Activated CD8-positive, alpha-beta T cell treated with anti-CD3 and anti-CD28 coated beads for 36 hours (primary cell): ENCODE results near the gene TSKU. TPM values are rescaled to one million over a fixed set of nuclear protein-coding genes. Genes with fewer than 3 reads are reported as not detected.

ENCODE experiments used
- ATAC-seq: fragments of 200-7000 bp; cut with Tn5 transposase; one replicate; pipeline ENCODE4 v1.10.0; 2021; ENCODE audit warnings: mild to moderate bottlenecking, moderate library complexity
- CTCF ChIA-PET: fragments of 350-600 bp; sonication (Branson Sonifier 250); formaldehyde crosslinking; loops from one replicate; lab custom pipeline; 2021; ENCODE audit warnings: antibody characterized with exemption; lab: Charles Lee
- POLR2A ChIA-PET: fragments of 350-600 bp; sonication (Branson Sonifier 250); formaldehyde crosslinking; loops from one replicate; lab custom pipeline; 2021; ENCODE audit warnings: antibody characterized with exemption; lab: Charles Lee
- DNase-seq: peaks from one replicate; pipeline ENCODE4 v3.0.0-alpha.2; 2020
- H3K27ac Mint-ChIP-seq: one replicate; pipeline ENCODE4 v1.8.0; 2021; ENCODE audit warnings: mild to moderate bottlenecking, mixed read lengths
- H3K27me3 Mint-ChIP-seq: one replicate; pipeline ENCODE4 v1.8.0; 2021; ENCODE audit warnings: mixed read lengths
- H3K36me3 Mint-ChIP-seq: one replicate; pipeline ENCODE4 v1.8.0; 2021; ENCODE audit warnings: low read depth, mixed read lengths
- H3K4me1 Mint-ChIP-seq: one replicate; pipeline ENCODE4 v1.8.0; 2021; ENCODE audit warnings: low read depth, mixed read lengths
- H3K4me3 Mint-ChIP-seq: one replicate; pipeline ENCODE4 v1.8.0; 2021; ENCODE audit warnings: mild to moderate bottlenecking, moderate library complexity, mixed read lengths
- H3K9me3 Mint-ChIP-seq: one replicate; pipeline ENCODE4 v1.8.0; 2021; ENCODE audit warnings: mixed read lengths
- CTCF ChIP-seq: fragments of 200-600 bp; IDR thresholded peaks from one replicate; pipeline ENCODE4 v1.8.0; 2022; ENCODE audit warnings: antibody characterized with exemption, mild to moderate bottlenecking
- intact Hi-C: fragments of 100-400 bp; cut with micrococcal nuclease; formaldehyde crosslinking; loops from one replicate; pipeline ENCODE4 v1.10.0; 2022
- total RNA-seq, 2 experiments: library from RNA; stranded (reverse); gene quantifications; one replicate each; pipeline ENCODE4 v1.2.3, GENCODE V29; 2021

Gene TSKU
- total RNA-seq, 2 experiments from 2014 or later, result 6.5 to 8.4 TPM

GRCh38 chr11:76835928-76836612 lies 52.9 kb downstream of the TSKU start:
- H3K4me1 Mint-ChIP-seq, result no peaks in the 10 kb centered on the region
- TF ChIP-seq CTCF, result no peak
- H3K36me3 Mint-ChIP-seq, result no peaks in the 10 kb centered on the region
- no peak overlapping the region for H3K27ac Mint-ChIP-seq
- peaks cover 11% of the 10 kb centered on the region for H3K27me3 Mint-ChIP-seq
- H3K4me3 Mint-ChIP-seq, result no peak overlapping the region
- no peak for ATAC-seq
- ChIA-PET CTCF (interaction anchor here (0.7 kb wide), 1 partner anchor 84 kb away, joined by 3 read pairs; no protein-coding TSS in a partner anchor), POLR2A (no interaction called here)
- intact Hi-C loops, result no loop called here
- H3K9me3 Mint-ChIP-seq, result no peaks in the 10 kb centered on the region
- no peak for DNase-seq

- Mint-ChIP-seq H3K4me3 (no peak overlapping the region), H3K4me1 (no peaks in the 10 kb centered on the region), H3K27ac (no peak overlapping the region), H3K9me3 (no peaks in the 10 kb centered on the region), H3K36me3 (no peaks in the 10 kb centered on the region), H3K27me3 (peaks cover 15% of the 10 kb centered on the region)
- TF ChIP-seq CTCF, result no peak
- POLR2A ChIA-PET, result no interaction called here
- ATAC-seq (no peak), DNase-seq (no peak)
- CTCF ChIA-PET, result no interaction called here
- intact Hi-C loops, result no loop called here
Observed at GRCh38 chr11:76836613-76837291, 53.6 kb downstream of the TSKU start.

DNA sequence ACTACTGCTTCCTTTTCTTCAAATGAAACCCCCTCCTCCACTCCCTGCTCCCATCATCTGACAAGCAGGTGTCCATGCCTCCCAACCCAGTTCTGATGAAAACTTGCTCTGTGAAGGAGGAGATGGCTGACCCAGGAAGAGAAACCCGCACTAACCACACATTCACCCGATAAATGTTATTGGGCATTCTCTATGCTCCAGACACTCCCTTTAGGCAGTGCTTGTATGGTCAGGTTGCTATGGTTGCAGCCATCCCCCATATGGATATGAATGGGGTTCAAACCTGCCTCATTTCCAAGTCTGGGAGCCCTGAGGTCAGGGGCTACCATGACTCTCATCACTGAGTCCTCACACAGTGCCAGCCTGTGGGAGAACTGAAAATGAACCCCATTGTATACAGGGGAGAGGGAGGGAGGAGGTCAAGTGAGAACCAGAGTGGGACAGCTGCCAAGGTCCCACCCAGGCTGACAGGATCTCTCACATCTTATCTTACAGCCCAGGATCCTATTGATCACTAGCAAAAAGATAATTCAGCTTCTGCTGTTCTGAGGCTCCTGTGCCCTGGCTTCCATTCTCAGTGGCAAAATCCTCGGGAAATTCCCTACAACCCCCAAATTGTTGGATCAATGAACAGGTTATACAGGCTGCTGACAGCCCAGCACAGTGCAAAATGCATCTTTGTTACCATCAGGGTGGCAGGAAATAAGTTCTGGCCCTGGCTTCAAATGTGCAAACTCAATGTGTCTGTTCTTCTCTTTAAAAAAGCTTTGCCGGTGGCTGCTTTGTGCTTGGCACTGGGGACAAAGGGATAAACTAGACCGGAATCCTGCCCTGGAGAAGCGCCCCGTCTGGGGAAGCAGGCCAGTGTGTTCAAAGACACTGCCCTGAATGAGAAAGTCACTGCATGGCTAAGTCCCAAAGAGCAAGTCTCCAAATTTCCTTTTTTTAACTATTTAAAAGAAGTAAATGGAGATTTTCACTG lies 54.8 kb downstream of the TSKU start:
- CTCF ChIA-PET, result no interaction called here
- no peak for TF ChIP-seq CTCF
- no peaks in the 10 kb centered on the region for H3K9me3 Mint-ChIP-seq

DNA sequence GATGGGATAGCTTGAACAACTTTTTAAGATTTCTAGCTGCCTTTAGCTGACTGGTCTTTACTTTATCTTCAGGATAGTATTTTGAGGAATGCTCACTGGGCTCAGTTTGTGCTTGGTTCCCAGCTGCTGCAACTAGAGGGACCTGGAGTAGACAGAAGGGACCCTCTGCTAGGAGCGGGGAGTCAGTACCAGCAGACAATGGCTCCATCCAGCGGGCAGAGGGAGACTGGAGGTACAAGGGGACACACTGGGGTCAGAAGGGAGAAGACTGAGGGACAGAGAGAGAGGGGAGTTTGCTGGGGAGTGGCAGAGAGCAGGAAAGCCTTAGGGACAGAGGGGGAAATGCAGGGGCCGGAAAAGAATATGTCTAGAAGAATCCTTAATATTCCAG lies 55.5 kb downstream of the TSKU start:
- CTCF ChIA-PET, result no interaction called here
- Mint-ChIP-seq H3K9me3 (no peaks in the 10 kb centered on the region), H3K27me3 (peaks cover 26% of the 10 kb centered on the region), H3K4me3 (no peak overlapping the region), H3K36me3 (no peaks in the 10 kb centered on the region), H3K4me1 (no peaks in the 10 kb centered on the region), H3K27ac (no peak overlapping the region)
- POLR2A ChIA-PET, result no interaction called here
- intact Hi-C loops, result no loop called here
- no peak for ATAC-seq
- DNase-seq, result no peak
- no peak for TF ChIP-seq CTCF

More for the DNA sequence above, 54.8 kb downstream of the TSKU start:
- POLR2A ChIA-PET, result no interaction called here
- intact Hi-C loops, result no loop called here
- no peak overlapping the region for H3K4me3 Mint-ChIP-seq
- no peak for ATAC-seq
- no peak for DNase-seq
- H3K27me3 Mint-ChIP-seq, result peaks cover 22% of the 10 kb centered on the region
- H3K27ac Mint-ChIP-seq, result no peak overlapping the region
- H3K36me3 Mint-ChIP-seq, result no peaks in the 10 kb centered on the region
- H3K4me1 Mint-ChIP-seq, result no peaks in the 10 kb centered on the region
